Smooth muscle cell (in vitro differentiated cells): ENCODE results near the gene PPARA. TPM values are rescaled to one million over a fixed set of nuclear protein-coding genes. Genes with fewer than 3 reads are reported as not detected.

ENCODE experiments used
- DNase-seq: peaks from one replicate; lab custom pipeline; 2025; ENCODE audit not compliant: unreplicated experiment; lab: John Stamatoyannopoulos, UW
- H2AFZ ChIP-seq: fragments of 200-600 bp; sonication (generic); 2 replicates; pipeline ENCODE4 v1.6.0; 2016; ENCODE audit warnings: antibody characterized with exemption, low read depth, mild to moderate bottlenecking
- H3F3A ChIP-seq: fragments of 200-600 bp; sonication (generic); 2 replicates; pipeline ENCODE4 v1.6.0; 2017; ENCODE audit warnings: antibody characterized with exemption, low read depth
- H3K27ac ChIP-seq: fragments of 200-600 bp; sonication (generic); 2 replicates; pipeline ENCODE4 v1.5.1; 2016; ENCODE audit warnings: low read depth, mild to moderate bottlenecking
- H3K27me3 ChIP-seq: fragments of 200-600 bp; sonication (generic); 2 replicates; pipeline ENCODE4 v1.6.1; 2016; ENCODE audit warnings: low read depth, mild to moderate bottlenecking
- H3K36me3 ChIP-seq: fragments of 200-600 bp; sonication (generic); 2 replicates; pipeline ENCODE4 v1.5.1; 2016; ENCODE audit warnings: low read depth
- H3K4me1 ChIP-seq: fragments of 200-600 bp; sonication (generic); 2 replicates; pipeline ENCODE4 v1.5.1; 2016; ENCODE audit warnings: low read depth
- H3K4me2 ChIP-seq: fragments of 200-600 bp; sonication (generic); 2 replicates; pipeline ENCODE4 v1.6.0; 2016; ENCODE audit warnings: mild to moderate bottlenecking
- H3K4me3 ChIP-seq: fragments of 200-600 bp; sonication (generic); 2 replicates; pipeline ENCODE4 v1.5.1; 2016; ENCODE audit warnings: mild to moderate bottlenecking
- H3K79me2 ChIP-seq: fragments of 200-600 bp; sonication (generic); 2 replicates; pipeline ENCODE4 v1.6.0; 2016; ENCODE audit warnings: low read depth, mild to moderate bottlenecking
- H3K9ac ChIP-seq: fragments of 200-600 bp; sonication (generic); 2 replicates; pipeline ENCODE4 v1.6.0; 2016; ENCODE audit warnings: low read depth
- H3K9me3 ChIP-seq: fragments of 200-600 bp; sonication (generic); replicated peaks from 2 replicates; pipeline ENCODE4 v1.5.1; 2016; ENCODE audit warnings: low read depth
- H4K20me1 ChIP-seq: fragments of 200-600 bp; sonication (generic); 2 replicates; pipeline ENCODE4 v1.6.0; 2016; ENCODE audit warnings: low read depth
- CTCF ChIP-seq: fragments of 200-600 bp; sonication (generic); IDR thresholded peaks from 2 replicates; pipeline ENCODE4 v1.5.1; 2017; ENCODE audit warnings: borderline replicate concordance, mild to moderate bottlenecking, antibody characterized with exemption; ENCODE audit not compliant: insufficient read depth, poor library complexity, severe bottlenecking
- WGBS: methylation state at CpG from one replicate; pipeline ENCODE4 v1.1.7; 2016; ENCODE audit warnings: low lambda C conversion rate; 5-methylcytosine and 5-hydroxymethylcytosine counted together
- polyA plus RNA-seq: library from polyadenylated mRNA; unstranded; fragments of >200 nt; fragmentation: Nextera tagmentation; extraction: Ambion mirVana; gene quantifications from 2 replicates; pipeline ENCODE4 v1.2.1, GENCODE V29; 2016
- total RNA-seq: library from RNA; depleted of rRNA; stranded (reverse); fragments of >200 nt; gene quantifications from 2 replicates; pipeline ENCODE4 v1.2.3, GENCODE V29; 2014

PPARA gene
- total and polyA plus RNA-seq, 2 experiments from 2014 or later = 9.2 to 18.0 TPM

GRCh38 chr22:46214616-46215015 lies 64.3 kb downstream of the PPARA start:
- DNase-seq = no peak
- Histone ChIP-seq H3K4me2 (no peak overlapping the region), H3K27me3 (no peaks in the 10 kb centered on the region), H3K36me3 (peaks cover 8% of the 10 kb centered on the region), H3K27ac (no peak overlapping the region), H3K9me3 (peaks cover 3% of the 10 kb centered on the region), H4K20me1 (no peaks in the 10 kb centered on the region), H2AFZ (no peak overlapping the region), H3K4me3 (no peak overlapping the region), H3F3A (no peaks in the 10 kb centered on the region), H3K4me1 (no peaks in the 10 kb centered on the region), H3K79me2 (no peaks in the 10 kb centered on the region), H3K9ac (no peak overlapping the region)
- no peak for TF ChIP-seq CTCF
- WGBS = over 99% methylated on average over 24 of the region's 28 CpGs

- no peaks in the 10 kb centered on the region for H3K27me3 ChIP-seq
- no peaks in the 10 kb centered on the region for H3F3A ChIP-seq
- WGBS = 97% methylated on average over 10 of the region's 10 CpGs
- no peaks in the 10 kb centered on the region for H3K79me2 ChIP-seq
- H3K9me3 ChIP-seq = no peaks in the 10 kb centered on the region
- no peak overlapping the region for H3K27ac ChIP-seq
- H3K36me3 ChIP-seq = peaks cover 4% of the 10 kb centered on the region
- TF ChIP-seq CTCF = no peak
- H3K4me2 ChIP-seq = no peak overlapping the region
- no peaks in the 10 kb centered on the region for H4K20me1 ChIP-seq
- H3K9ac ChIP-seq = no peak overlapping the region
- no peak for DNase-seq
- no peaks in the 10 kb centered on the region for H3K4me1 ChIP-seq
- no peak overlapping the region for H2AFZ ChIP-seq
- no peak overlapping the region for H3K4me3 ChIP-seq
Observed at GRCh38 chr22:46219636-46220035, 69.3 kb downstream of the PPARA start.

- H2AFZ ChIP-seq = no peak overlapping the region
- H3K4me3 ChIP-seq = no peak overlapping the region
- WGBS = 94% methylated on average over 5 of the region's 5 CpGs
- no peaks in the 10 kb centered on the region for H3K9me3 ChIP-seq
- H3K4me2 ChIP-seq = no peak overlapping the region
- H3K9ac ChIP-seq = no peak overlapping the region
- H3F3A ChIP-seq = no peaks in the 10 kb centered on the region
- H3K27me3 ChIP-seq = no peaks in the 10 kb centered on the region
- H3K36me3 ChIP-seq = peaks cover 4% of the 10 kb centered on the region
- TF ChIP-seq CTCF = no peak
- DNase-seq = no peak
- H3K27ac ChIP-seq = no peak overlapping the region
- no peaks in the 10 kb centered on the region for H3K4me1 ChIP-seq
- H4K20me1 ChIP-seq = no peaks in the 10 kb centered on the region
- H3K79me2 ChIP-seq = no peaks in the 10 kb centered on the region
Observed at GRCh38 chr22:46220921-46221320, 70.6 kb downstream of the PPARA start.

GRCh38 chr22:46224044-46224897 lies 73.9 kb downstream of the PPARA start:
- no peak overlapping the region for H2AFZ ChIP-seq
- no peaks in the 10 kb centered on the region for H4K20me1 ChIP-seq
- no peak for TF ChIP-seq CTCF

More at GRCh38 chr22:46224044-46224897, 73.9 kb downstream of the PPARA start:
- DNase-seq = no peak
- Histone ChIP-seq H3F3A (no peaks in the 10 kb centered on the region), H3K9me3 (no peaks in the 10 kb centered on the region), H3K9ac (no peak overlapping the region), H3K27me3 (no peaks in the 10 kb centered on the region), H3K36me3 (peaks cover 4% of the 10 kb centered on the region), H3K4me2 (no peak overlapping the region), H3K79me2 (no peaks in the 10 kb centered on the region), H3K4me1 (no peaks in the 10 kb centered on the region), H3K27ac (no peak overlapping the region), H3K4me3 (no peak overlapping the region)
- 90% methylated on average over 23 of the region's 23 CpGs for WGBS
